Heart right ventricle (tissue), 16 donors: ENCODE results near the gene CUTA. TPM values are rescaled to one million over a fixed set of nuclear protein-coding genes. Genes with fewer than 3 reads are reported as not detected.

ENCODE experiments used
- ATAC-seq, 8 donors: fragments of 200-7000 bp; cut with Tn5 transposase; one replicate each; pipeline ENCODE4 v1.9.1; 2020; ENCODE audit warnings: mild to moderate bottlenecking in 8 of 8, moderate library complexity in 8 of 8, moderate number of reproducible peaks in 1 of 8
- DNase-seq, 2 donors: peaks; one replicate each; pipeline ENCODE4 v3.0.0-alpha.2; 2020
- H3K27ac ChIP-seq, 10 donors: fragments of 200-600 bp; sonication (generic) in 2 of 10; one replicate each; pipeline versions ENCODE4 v1.5.0 to v1.8.0; 2020 to 2022; ENCODE audit warnings: mild to moderate bottlenecking in 3 of 10
- H3K27me3 ChIP-seq, 7 donors: fragments of 200-600 bp; one replicate each; pipeline ENCODE4 v1.8.0; 2021 to 2022; ENCODE audit warnings: mild to moderate bottlenecking in 2 of 7
- H3K36me3 ChIP-seq, 9 donors: fragments of 200-600 bp; sonication (generic) in 1 of 9; one replicate each; pipeline versions ENCODE4 v1.5.0 to v1.8.0; 2020 to 2022; ENCODE audit warnings: mild to moderate bottlenecking in 2 of 9
- H3K4me1 ChIP-seq, 9 donors: fragments of 200-600 bp; sonication (generic) in 1 of 9; one replicate each; pipeline versions ENCODE4 v1.5.0 to v1.8.0; 2020 to 2022; ENCODE audit warnings: mild to moderate bottlenecking in 4 of 9
- H3K4me3 ChIP-seq, 10 donors: fragments of 200-600 bp; sonication (generic) in 2 of 10; one replicate each; pipeline versions ENCODE4 v1.5.0 to v1.8.0; 2020 to 2022; ENCODE audit warnings: mild to moderate bottlenecking in 7 of 10, moderate library complexity in 2 of 10
- H3K9me3 ChIP-seq, 11 donors: fragments of 200-600 bp in 10 of 11; sonication (generic) in 2 of 11; one replicate each; pipeline versions ENCODE4 v1.5.0 to v1.8.0; 2013 to 2022; ENCODE audit warnings: mild to moderate bottlenecking in 2 of 11, control low read depth in 1 of 11, moderate library complexity in 1 of 11
- CTCF ChIP-seq, 9 donors: fragments of 200-600 bp; sonication (generic) in 2 of 9; IDR thresholded peaks; one replicate each; pipeline versions ENCODE4 v1.5.0 to v1.8.0; 2021 to 2022; ENCODE audit warnings: antibody characterized with exemption in 9 of 9, mild to moderate bottlenecking in 5 of 9, moderate library complexity in 1 of 9
- WGBS, 2 donors: extraction: QIAGEN DNeasy Blood & Tissue Kit; methylation state at CpG; one replicate each; pipeline ENCODE4 v1.1.7; 2013; ENCODE audit warnings: inconsistent platforms in 1 of 2; 5-methylcytosine and 5-hydroxymethylcytosine counted together
- intact Hi-C, 10 donors: fragments of 100-400 bp; cut with DNase I; formaldehyde crosslinking; loops; one replicate each; pipeline versions ENCODE4 v1.11.1 to v1.14.2; 2022
- polyA plus RNA-seq, 2 donors: library from polyadenylated mRNA; stranded (reverse); fragments of 200-250 nt; gene quantifications; one replicate each; pipeline ENCODE4 v1.2.3, GENCODE V29; 2013
- total RNA-seq, 10 donors: library from RNA; stranded (reverse); fragmentation: NEBNext Ultra II Directional in 3 of 10; extraction: Animal tissue kit (Norgen Biotek cat#: 25700) in 3 of 10; gene quantifications; one replicate each; pipeline versions ENCODE4 v1.2.1 to v1.2.4, GENCODE V29; 2021 to 2023
- donor health status: Arrhythmogenic right ventricular cardiomyopathy.
- donor health status: ischemic (EF 13 %, LVEDD 7.1; RV severe dilation, severe dysfunction).
- donor health status: healthy with polysubstance abuse.
- donor health status: DM: no; HTN: yes; CAD: no.
- donor health status: DM: no; HTN: no; CAD: no.
- donor health status: ischemic (EF 25% LVEDD 6.9; RV normal size, moderate dysfunction).
- donor health status: ischemic (EF 25% LVEDD 5.7; RV mildly dilated, moderate dysfunction).
- donor health status: healthy.
- donor health status: DM: yes; HTN: yes; CAD: no.
- donor health status: Ischemic cardiomyopathy.
- donor health status: ischemic (EF 35%, LVEDD 5.7; RV mildly dilated, moderate dysfunction).
- donor health status: nonischemic (EF 11% LVEDD 7.7; RV severe dilation, severe dysfunction).
- donor health status: DM: yes; HTN: yes; CAD: no.
- donor health status: PGD.
- donor health status: ischemic (EF 29% LVEDD 5.4; RV normal size, mild dysfunction).
- donor health status: nonischemic (EF 23%, LVEDD 6.1; RV moderate dilation, normal function).

Gene CUTA
- total and polyA plus RNA-seq, 12 donors, result 94.7 to 161 (median 114) TPM

- 62 to 67% methylated on average over 3 of the region's 3 CpGs for WGBS, 2 donors
- no peak for TF ChIP-seq CTCF (IDR thresholded peaks at IDR 0.05)
- Histone ChIP-seq H3K9me3 (no peaks in the 10 kb centered on the region), H3K36me3 (peaks cover 0 to 45% (median 0%) of the 10 kb centered on the region in 9 donors), H3K4me1 (peaks cover 4 to 50% (median 16%) of the 10 kb centered on the region in 9 donors), H3K27me3 (no peaks in the 10 kb centered on the region), H3K27ac (peak overlapping the region in 1 of 10 donors; percentile 61), H3K4me3 (no peak overlapping the region)
- DNase-seq (no peak), ATAC-seq (no peak)
- intact Hi-C loops, result loop anchor here in 8 of 10 donors (10.0 kb wide), 2 partner anchors 114 to 124 kb away; no protein-coding TSS in a partner anchor
Observed at GRCh38 chr6:33450434-33450833, 32.5 kb upstream of the CUTA start.

DNA sequence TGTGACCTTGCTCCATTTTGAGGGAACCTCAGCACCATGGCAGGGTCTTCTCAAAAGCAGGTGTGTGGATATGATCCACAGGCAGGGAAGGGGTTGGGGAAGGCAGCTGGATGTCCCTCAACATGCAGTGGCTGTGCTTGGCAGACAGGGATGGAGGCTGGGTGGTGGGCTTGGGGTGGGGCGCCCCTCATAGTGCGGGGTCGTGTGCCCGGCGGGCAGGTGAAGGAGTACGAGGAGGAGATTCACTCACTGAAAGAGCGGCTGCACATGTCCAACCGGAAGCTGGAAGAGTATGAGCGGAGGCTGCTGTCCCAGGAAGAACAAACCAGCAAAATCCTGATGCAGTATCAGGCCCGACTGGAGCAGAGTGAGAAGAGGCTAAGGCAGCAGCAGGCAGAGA is 28.4 kb upstream of the CUTA start:
- intact Hi-C loops, result no loop called here
- no peak overlapping the region for H3K4me3 ChIP-seq
- TF ChIP-seq CTCF (IDR thresholded peaks at IDR 0.05), result no peak
- H3K27ac ChIP-seq, result peak overlapping the region in 1 of 10 donors; percentile 58
- no peaks in the 10 kb centered on the region for H3K27me3 ChIP-seq
- 92 to 94% methylated on average over 10 of the region's 10 CpGs for WGBS, 2 donors
- no peaks in the 10 kb centered on the region for H3K9me3 ChIP-seq
- DNase-seq (no peak), ATAC-seq (no peak)
- H3K36me3 ChIP-seq, result peaks cover 0 to 79% (median 6%) of the 10 kb centered on the region in 9 donors
- peaks cover 0 to 42% (median 0%) of the 10 kb centered on the region in 9 donors for H3K4me1 ChIP-seq

- intact Hi-C loops, result no loop called here
- no peak for ATAC-seq
- no peak for DNase-seq
- peaks cover 0 to 30% (median 0%) of the 10 kb centered on the region in 9 donors for H3K4me1 ChIP-seq
- TF ChIP-seq CTCF (IDR thresholded peaks at IDR 0.05), result no peak
- H3K27ac ChIP-seq, result peak overlapping the region in 1 of 10 donors; percentile 58
- peaks cover 0 to 88% (median 6%) of the 10 kb centered on the region in 9 donors for H3K36me3 ChIP-seq
- no peaks in the 10 kb centered on the region for H3K9me3 ChIP-seq
- no peak overlapping the region for H3K4me3 ChIP-seq
- 68 to 82% methylated on average over 3 of the region's 3 CpGs for WGBS, 2 donors
- H3K27me3 ChIP-seq, result no peaks in the 10 kb centered on the region
Observed at GRCh38 chr6:33445119-33445603, 27.3 kb upstream of the CUTA start.

DNA sequence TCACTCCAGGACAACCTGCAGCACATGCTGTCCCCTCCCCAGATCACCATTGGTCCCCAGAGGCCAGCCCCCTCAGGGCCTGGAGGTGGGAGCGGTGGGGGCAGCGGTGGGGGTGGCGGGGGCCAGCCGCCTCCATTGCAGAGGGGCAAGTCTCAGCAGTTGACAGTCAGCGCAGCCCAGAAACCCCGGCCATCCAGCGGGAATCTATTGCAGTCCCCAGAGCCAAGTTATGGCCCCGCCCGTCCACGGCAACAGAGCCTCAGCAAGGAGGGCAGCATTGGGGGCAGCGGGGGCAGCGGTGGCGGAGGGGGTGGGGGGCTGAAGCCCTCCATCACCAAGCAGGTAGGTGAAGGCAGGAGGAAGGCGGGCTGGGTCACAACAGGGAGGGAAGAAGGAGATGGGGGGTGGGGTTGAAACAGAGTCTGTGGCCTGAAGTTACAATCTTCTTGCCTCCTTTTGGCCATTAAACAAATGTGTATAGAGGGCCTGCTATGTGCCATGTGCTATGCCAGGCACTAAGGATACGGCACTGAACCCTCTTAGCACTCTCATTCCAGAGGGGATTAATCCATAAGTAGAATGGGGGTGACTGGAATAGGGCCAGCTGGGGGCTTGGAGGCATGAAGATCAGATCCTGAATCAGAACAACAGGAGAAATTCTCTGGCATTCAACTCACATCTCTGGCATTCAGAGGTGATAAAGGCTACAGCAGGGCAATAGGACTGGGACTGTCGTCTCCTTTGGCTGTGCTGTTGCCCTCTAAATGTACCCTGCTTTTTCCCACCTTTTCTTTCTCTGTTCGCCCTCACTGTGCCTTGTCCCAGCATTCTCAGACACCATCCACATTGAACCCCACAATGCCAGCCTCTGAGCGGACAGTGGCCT is 26.0 kb upstream of the CUTA start:
- Histone ChIP-seq H3K4me3 (no peak overlapping the region), H3K9me3 (no peaks in the 10 kb centered on the region), H3K36me3 (peaks cover 0 to 89% (median 6%) of the 10 kb centered on the region in 9 donors), H3K4me1 (peaks cover 0 to 20% (median 0%) of the 10 kb centered on the region in 9 donors), H3K27ac (no peak overlapping the region), H3K27me3 (no peaks in the 10 kb centered on the region)
- DNase-seq (no peak), ATAC-seq (no peak)
- intact Hi-C loops, result no loop called here
- 87 to 88% methylated on average over 18 of the region's 18 CpGs for WGBS, 2 donors
- no peak for TF ChIP-seq CTCF (IDR thresholded peaks at IDR 0.05)
